Astrocyte (in vitro differentiated cells and primary cell): ENCODE measurements around the gene POU4F1. TPM values are rescaled to one million over a fixed set of nuclear protein-coding genes. Genes with fewer than 3 reads are reported as not detected.

ENCODE experiments used
- DNase-seq: peaks from one replicate; pipeline ENCODE4 v3.0.0-alpha.2; 2010; ENCODE audit warnings: low read depth
- FAIRE-seq: peaks from 2 replicates; lab custom pipeline; 2011; peaks lifted over from hg19 to GRCh38; lab: Jason Lieb, UNC
- H2AFZ ChIP-seq: 2 replicates; pipeline ENCODE4 v1.6.0; 2012; ENCODE audit warnings: low read depth, low read length, inconsistent platforms
- H3K27ac ChIP-seq: 2 replicates; pipeline ENCODE4 v1.5.1; 2011; ENCODE audit warnings: low read depth, low read length, inconsistent platforms
- H3K27me3 ChIP-seq: 2 replicates; pipeline ENCODE4 v1.6.0; 2011; ENCODE audit warnings: low read length, inconsistent platforms; ENCODE audit not compliant: insufficient read depth
- H3K36me3 ChIP-seq: 2 replicates; pipeline ENCODE4 v1.5.1; 2011; ENCODE audit warnings: low read length, inconsistent platforms; ENCODE audit not compliant: insufficient read depth
- H3K4me1 ChIP-seq: 2 replicates; pipeline ENCODE4 v1.5.1; 2011; ENCODE audit warnings: low read length, inconsistent platforms; ENCODE audit not compliant: insufficient read depth
- H3K4me2 ChIP-seq: 2 replicates; pipeline ENCODE4 v1.6.0; 2012; ENCODE audit warnings: low read length, inconsistent platforms
- H3K4me3 ChIP-seq: 2 replicates; pipeline ENCODE4 v1.5.1; 2011; ENCODE audit warnings: low read depth, mild to moderate bottlenecking, low read length, inconsistent platforms; ENCODE audit not compliant: insufficient read depth
- H3K79me2 ChIP-seq: 2 replicates; pipeline ENCODE4 v1.6.0; 2012; ENCODE audit warnings: mild to moderate bottlenecking, low read length, inconsistent platforms; ENCODE audit not compliant: insufficient read depth
- H3K9ac ChIP-seq: 2 replicates; pipeline ENCODE4 v1.6.0; 2012; ENCODE audit warnings: mild to moderate bottlenecking, low read length, inconsistent platforms
- H3K9me3 ChIP-seq: 2 replicates; pipeline ENCODE4 v1.5.1; 2012; ENCODE audit warnings: low read depth, mild to moderate bottlenecking, low read length, inconsistent platforms; ENCODE audit not compliant: insufficient read depth
- H4K20me1 ChIP-seq: 2 replicates; pipeline ENCODE4 v1.6.0; 2012; ENCODE audit warnings: low read length, inconsistent platforms; ENCODE audit not compliant: insufficient read depth
- H3K27ac Mint-ChIP-seq: one replicate; pipeline ENCODE4 v1.8.0; 2021; ENCODE audit warnings: mild to moderate bottlenecking, mixed read lengths; ENCODE audit not compliant: unreplicated experiment
- H3K27me3 Mint-ChIP-seq: one replicate; pipeline ENCODE4 v1.8.0; 2021; ENCODE audit warnings: low read depth, mixed read lengths; ENCODE audit not compliant: unreplicated experiment
- H3K36me3 Mint-ChIP-seq: one replicate; pipeline ENCODE4 v1.8.0; 2021; ENCODE audit warnings: low read depth, mixed read lengths; ENCODE audit not compliant: unreplicated experiment
- H3K4me1 Mint-ChIP-seq: one replicate; pipeline ENCODE4 v1.8.0; 2021; ENCODE audit warnings: low read depth, mixed read lengths; ENCODE audit not compliant: unreplicated experiment
- H3K4me3 Mint-ChIP-seq: one replicate; pipeline ENCODE4 v1.8.0; 2021; ENCODE audit warnings: mild to moderate bottlenecking, moderate library complexity, mixed read lengths; ENCODE audit not compliant: unreplicated experiment
- H3K9me3 Mint-ChIP-seq: one replicate; pipeline ENCODE4 v1.8.0; 2021; ENCODE audit warnings: mild to moderate bottlenecking, mixed read lengths; ENCODE audit not compliant: unreplicated experiment
- CTCF ChIP-seq: IDR thresholded peaks from 2 replicates; pipeline ENCODE4 v1.5.1; 2011; ENCODE audit warnings: low read depth, mild to moderate bottlenecking, inconsistent platforms, low read length, moderate library complexity; ENCODE audit not compliant: insufficient read depth
- EZH2 ChIP-seq: IDR thresholded peaks from 2 replicates; pipeline ENCODE4 v1.6.1; 2012; ENCODE audit warnings: mild to moderate bottlenecking, low read length, inconsistent platforms; ENCODE audit not compliant: insufficient read depth
- total RNA-seq: library from RNA; stranded (reverse); gene quantifications from 2 replicates; pipeline ENCODE4 v1.2.1, GENCODE V29; 2021

Gene POU4F1
- total RNA-seq, 1 donor from 2014 or later: not detected

GRCh38 chr13:78601874-78602560 is 1.3 kb downstream of the POU4F1 start:
- Histone ChIP-seq H3K4me1 (peaks cover 7% of the 10 kb centered on the region), H3K9ac (no peak overlapping the region), H3K27me3 (peaks cover 92% of the 10 kb centered on the region), H4K20me1 (peaks cover 17% of the 10 kb centered on the region), H3K36me3 (no peaks in the 10 kb centered on the region), H3K79me2 (no peaks in the 10 kb centered on the region), H2AFZ (peak overlapping the region; percentile 23), H3K27ac (no peak overlapping the region), H3K4me3 (no peak overlapping the region), H3K9me3 (peaks cover 3% of the 10 kb centered on the region), H3K4me2 (peak overlapping the region; percentile 77)
- Mint-ChIP-seq H3K4me1 (peaks cover 1% of the 10 kb centered on the region), H3K4me3 (no peak overlapping the region), H3K27me3 (peaks cover 86% of the 10 kb centered on the region), H3K36me3 (no peaks in the 10 kb centered on the region), H3K9me3 (peaks cover 28% of the 10 kb centered on the region), H3K27ac (peak overlapping the region; percentile 83)
- TF ChIP-seq CTCF: no peak
- TF ChIP-seq EZH2: no peak
- FAIRE-seq (no peak), DNase-seq (no peak)

GRCh38 chr13:78601124-78601873 is 2.1 kb downstream of the POU4F1 start:
- DNase-seq (no peak), FAIRE-seq (no peak)
- H3K4me1 Mint-ChIP-seq: peaks cover 1% of the 10 kb centered on the region
- H3K27ac Mint-ChIP-seq: peak overlapping the region; percentile 62
- H3K27ac ChIP-seq: no peak overlapping the region
- no peaks in the 10 kb centered on the region for H3K79me2 ChIP-seq
- TF ChIP-seq EZH2 (peak; percentile 87), CTCF (no peak)
- H3K4me1 ChIP-seq: peaks cover 7% of the 10 kb centered on the region
- H3K4me3 ChIP-seq: no peak overlapping the region
- H3K9ac ChIP-seq: no peak overlapping the region
- H4K20me1 ChIP-seq: peaks cover 17% of the 10 kb centered on the region
- peaks cover 83% of the 10 kb centered on the region for H3K27me3 Mint-ChIP-seq
- H3K9me3 Mint-ChIP-seq: peaks cover 27% of the 10 kb centered on the region
- H3K27me3 ChIP-seq: peaks cover 92% of the 10 kb centered on the region
- no peak overlapping the region for H3K4me3 Mint-ChIP-seq
- H2AFZ ChIP-seq: peak overlapping the region; percentile 60
- peak overlapping the region; percentile 50 for H3K4me2 ChIP-seq
- peaks cover 3% of the 10 kb centered on the region for H3K9me3 ChIP-seq
- no peaks in the 10 kb centered on the region for H3K36me3 Mint-ChIP-seq
- H3K36me3 ChIP-seq: no peaks in the 10 kb centered on the region
